ENCODE results near the gene MDN1. TPM values are rescaled to one million over a fixed set of nuclear protein-coding genes. Genes with fewer than 3 reads are reported as not detected.

MDN1 gene
- total RNA-seq, 1 experiment from 2014 or later, result 50.0 TPM

DNA sequence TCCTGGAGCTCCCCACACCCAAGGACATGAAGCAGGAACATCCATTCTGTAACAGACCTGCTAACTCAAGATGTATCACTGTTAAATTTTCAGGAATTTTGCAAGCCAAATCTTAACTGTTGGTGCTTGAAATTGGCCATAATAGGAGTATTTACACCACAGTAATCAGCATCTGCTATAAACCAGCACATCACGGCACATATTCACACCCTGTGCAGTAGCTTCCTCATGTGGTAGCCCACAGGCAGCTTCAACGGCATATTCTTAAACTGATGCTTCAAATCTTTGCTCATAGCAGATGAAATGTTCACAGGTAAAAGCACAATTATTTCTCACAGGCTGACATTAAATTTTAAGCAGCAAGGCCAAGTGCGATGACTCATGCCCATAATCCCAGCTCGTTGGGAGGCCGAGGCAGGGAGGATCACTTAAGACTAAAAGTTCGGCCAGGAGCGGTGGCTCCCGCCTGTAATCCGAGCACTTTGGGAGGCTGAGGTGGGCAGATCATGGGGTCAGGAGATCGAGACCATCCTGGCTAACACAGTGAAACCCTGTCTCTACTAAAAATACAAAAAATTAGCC is 137.5 kb downstream of the MDN1 start:
- TF ChIP-seq, protein P1, sequence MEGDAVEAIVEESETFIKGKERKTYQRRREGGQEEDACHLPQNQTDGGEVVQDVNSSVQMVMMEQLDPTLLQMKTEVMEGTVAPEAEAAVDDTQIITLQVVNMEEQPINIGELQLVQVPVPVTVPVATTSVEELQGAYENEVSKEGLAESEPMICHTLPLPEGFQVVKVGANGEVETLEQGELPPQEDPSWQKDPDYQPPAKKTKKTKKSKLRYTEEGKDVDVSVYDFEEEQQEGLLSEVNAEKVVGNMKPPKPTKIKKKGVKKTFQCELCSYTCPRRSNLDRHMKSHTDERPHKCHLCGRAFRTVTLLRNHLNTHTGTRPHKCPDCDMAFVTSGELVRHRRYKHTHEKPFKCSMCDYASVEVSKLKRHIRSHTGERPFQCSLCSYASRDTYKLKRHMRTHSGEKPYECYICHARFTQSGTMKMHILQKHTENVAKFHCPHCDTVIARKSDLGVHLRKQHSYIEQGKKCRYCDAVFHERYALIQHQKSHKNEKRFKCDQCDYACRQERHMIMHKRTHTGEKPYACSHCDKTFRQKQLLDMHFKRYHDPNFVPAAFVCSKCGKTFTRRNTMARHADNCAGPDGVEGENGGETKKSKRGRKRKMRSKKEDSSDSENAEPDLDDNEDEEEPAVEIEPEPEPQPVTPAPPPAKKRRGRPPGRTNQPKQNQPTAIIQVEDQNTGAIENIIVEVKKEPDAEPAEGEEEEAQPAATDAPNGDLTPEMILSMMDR (IDR thresholded peaks at IDR 0.05; ENCODE audit: unreplicated experiment), result no peak
- Mint-ChIP-seq H3K4me1 (ENCODE audit: low read depth, unreplicated experiment) (no peaks in the 10 kb centered on the region), H3K27me3 (ENCODE audit: unreplicated experiment) (no peaks in the 10 kb centered on the region), H3K9me3 (ENCODE audit: low read depth, unreplicated experiment) (no peaks in the 10 kb centered on the region), H3K4me3 (ENCODE audit: low read depth, unreplicated experiment) (no peak overlapping the region), H3K36me3 (ENCODE audit: insufficient read depth, unreplicated experiment) (peaks cover 30% of the 10 kb centered on the region), H3K27ac (ENCODE audit: unreplicated experiment) (no peak overlapping the region)
- CTCF ChIA-PET, result no interaction called here
- DNase-seq, result no peak
- intact Hi-C loops (cut with micrococcal nuclease; ENCODE audit: unreplicated experiment), result no loop called here
- BruUV-seq (replicated peaks), result no TSS peak

DNA sequence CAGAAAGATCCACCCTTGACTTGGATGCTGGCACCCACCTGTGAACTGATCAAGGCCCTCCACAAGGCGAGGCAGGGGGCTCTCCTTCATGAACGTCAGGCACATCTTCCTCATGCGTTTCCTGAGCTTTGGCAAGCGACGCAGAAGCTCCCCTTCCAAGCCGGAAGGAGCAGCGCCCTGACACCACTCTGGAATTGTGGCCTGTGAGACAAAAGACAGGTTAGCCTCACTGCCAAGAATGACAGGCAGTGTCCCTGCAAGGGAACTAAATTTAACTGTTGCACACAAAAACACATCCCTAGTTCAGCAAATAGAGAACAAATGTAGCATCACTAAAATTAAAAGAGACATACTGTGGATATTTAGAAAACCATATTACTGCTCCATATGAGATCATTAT is 139.0 kb downstream of the MDN1 start:
- intact Hi-C loops (cut with micrococcal nuclease; ENCODE audit: unreplicated experiment), result no loop called here
- TF ChIP-seq, protein P1 (IDR thresholded peaks at IDR 0.05; ENCODE audit: unreplicated experiment), result no peak
- H3K4me3 Mint-ChIP-seq (ENCODE audit: low read depth, unreplicated experiment), result no peak overlapping the region
- DNase-seq, result no peak
- BruUV-seq (replicated peaks), result no TSS peak
- no peaks in the 10 kb centered on the region for H3K4me1 Mint-ChIP-seq (ENCODE audit: low read depth, unreplicated experiment)
- H3K27ac Mint-ChIP-seq (ENCODE audit: unreplicated experiment), result no peak overlapping the region
- peaks cover 35% of the 10 kb centered on the region for H3K36me3 Mint-ChIP-seq (ENCODE audit: insufficient read depth, unreplicated experiment)
- CTCF ChIA-PET, result no interaction called here
- no peaks in the 10 kb centered on the region for H3K9me3 Mint-ChIP-seq (ENCODE audit: low read depth, unreplicated experiment)
- no peaks in the 10 kb centered on the region for H3K27me3 Mint-ChIP-seq (ENCODE audit: unreplicated experiment)

DNA sequence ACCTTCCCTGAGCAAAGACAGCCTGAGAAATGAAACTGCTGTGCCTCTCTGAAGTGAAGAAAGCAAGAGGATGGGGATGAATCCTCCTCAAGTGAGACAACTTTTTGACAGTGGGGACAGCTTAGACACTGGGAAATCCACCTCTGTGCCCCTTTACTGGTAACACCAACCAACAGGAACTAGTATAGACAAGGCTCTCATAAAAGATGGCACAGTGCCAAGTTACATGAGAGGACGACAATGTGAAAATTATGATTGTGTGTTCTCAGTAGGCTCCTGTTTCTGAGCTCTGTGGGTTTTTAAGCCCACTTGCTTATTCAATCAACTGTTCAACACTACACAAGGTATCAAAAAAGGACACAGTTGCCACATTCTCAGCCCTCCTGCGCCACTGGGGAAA is 139.4 kb downstream of the MDN1 start:
- H3K4me1 Mint-ChIP-seq (ENCODE audit: low read depth, unreplicated experiment), result no peaks in the 10 kb centered on the region
- no TSS peak for BruUV-seq (replicated peaks)
- peaks cover 38% of the 10 kb centered on the region for H3K36me3 Mint-ChIP-seq (ENCODE audit: insufficient read depth, unreplicated experiment)
- intact Hi-C loops (cut with micrococcal nuclease; ENCODE audit: unreplicated experiment), result no loop called here
- CTCF ChIA-PET, result no interaction called here
- no peak overlapping the region for H3K27ac Mint-ChIP-seq (ENCODE audit: unreplicated experiment)
- TF ChIP-seq, protein P1 (IDR thresholded peaks at IDR 0.05; ENCODE audit: unreplicated experiment), result no peak
- DNase-seq, result no peak
- H3K9me3 Mint-ChIP-seq (ENCODE audit: low read depth, unreplicated experiment), result no peaks in the 10 kb centered on the region
- no peak overlapping the region for H3K4me3 Mint-ChIP-seq (ENCODE audit: low read depth, unreplicated experiment)
- no peaks in the 10 kb centered on the region for H3K27me3 Mint-ChIP-seq (ENCODE audit: unreplicated experiment)

DNA sequence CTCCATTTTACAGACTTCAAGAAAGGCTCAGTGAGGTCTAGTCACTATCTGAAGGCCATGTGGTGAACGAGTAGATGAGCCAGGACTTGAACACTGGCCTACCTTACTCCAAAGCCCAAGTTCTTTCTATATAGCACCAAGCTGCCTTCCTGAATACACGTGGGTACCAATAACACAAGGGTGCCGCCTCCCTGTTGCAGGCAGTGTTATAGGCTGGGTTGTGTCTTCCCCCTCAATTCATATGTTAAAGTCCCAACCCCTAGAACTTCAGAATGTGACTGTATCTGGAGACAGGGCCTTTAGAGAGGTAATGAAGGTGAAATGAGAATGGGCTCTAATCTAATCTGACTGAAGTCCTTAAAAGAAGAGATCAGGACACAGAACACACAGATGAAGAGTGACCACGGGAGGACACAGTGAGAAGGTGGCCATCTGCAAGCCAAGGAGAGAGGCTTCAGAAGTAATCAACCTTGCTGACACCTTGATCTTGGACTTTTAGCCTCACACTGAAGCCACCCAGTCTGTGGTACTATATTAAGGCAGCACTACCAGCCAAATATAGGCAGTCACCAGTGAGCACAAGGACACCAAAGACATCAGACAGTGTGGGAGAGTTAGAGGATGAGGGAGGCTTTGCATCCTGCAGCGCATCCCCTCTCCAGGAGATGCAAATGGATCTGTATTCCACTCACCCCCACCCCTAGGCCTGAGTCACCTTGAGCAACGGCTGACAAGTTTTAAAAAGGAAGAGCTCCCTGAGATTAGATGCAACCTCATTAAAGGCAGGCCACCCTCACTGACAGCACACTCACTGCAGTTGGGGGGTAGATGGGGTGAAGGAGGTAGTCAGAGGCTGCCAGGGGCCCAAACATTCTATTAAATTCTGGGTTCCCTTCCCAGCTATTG is 140.1 kb downstream of the MDN1 start:
- Mint-ChIP-seq H3K27me3 (ENCODE audit: unreplicated experiment) (no peaks in the 10 kb centered on the region), H3K27ac (ENCODE audit: unreplicated experiment) (no peak overlapping the region), H3K9me3 (ENCODE audit: low read depth, unreplicated experiment) (no peaks in the 10 kb centered on the region), H3K36me3 (ENCODE audit: insufficient read depth, unreplicated experiment) (peaks cover 34% of the 10 kb centered on the region), H3K4me3 (ENCODE audit: low read depth, unreplicated experiment) (no peak overlapping the region), H3K4me1 (ENCODE audit: low read depth, unreplicated experiment) (no peaks in the 10 kb centered on the region)
- no peak for DNase-seq
- TF ChIP-seq, protein P1 (IDR thresholded peaks at IDR 0.05; ENCODE audit: unreplicated experiment), result no peak
- no TSS peak for BruUV-seq (replicated peaks)
- CTCF ChIA-PET, result no interaction called here
- intact Hi-C loops (cut with micrococcal nuclease; ENCODE audit: unreplicated experiment), result no loop called here

All from Calu3 (cell line).